Measurements from ENCODE around the gene TENM4. TPM values are rescaled to one million over a fixed set of nuclear protein-coding genes. Genes with fewer than 3 reads are reported as not detected.

Gene TENM4
- polyA plus RNA-seq, 3 donors, result 0.31 to 1.7 TPM; not detected in 1

GRCh38 chr11:78965432-78965831, 475.4 kb downstream of the TENM4 start:
- no peaks in the 10 kb centered on the region for H3K4me1 Mint-ChIP-seq
- no peak overlapping the region for H2AFZ ChIP-seq (ENCODE audit: insufficient read depth, low read depth, low read length, poor library complexity, severe bottlenecking)
- WGBS (ENCODE audit: insufficient coverage), result no CpG with 5 or more reads among the region's 8 CpGs
- peaks cover 0 to 3% (median 0%) of the 10 kb centered on the region in 7 donors for H3K9me3 Mint-ChIP-seq
- no peak overlapping the region for H3K9ac ChIP-seq (ENCODE audit: insufficient read depth, low read length, poor library complexity, severe bottlenecking)
- H3K9me3 ChIP-seq (replicated peaks in 1 of 2; ENCODE audit: control insufficient read depth in 1 of 2, insufficient read depth in 1 of 2, low read length in 2 of 2), result no peaks in the 10 kb centered on the region
- TF ChIP-seq CTCF (IDR thresholded peaks at IDR 0.05), result no peak
- H3K27me3 Mint-ChIP-seq (ENCODE audit: low read depth in 3 of 3), result peaks cover 44 to 74% (median 45%) of the 10 kb centered on the region in 3 donors
- no peak overlapping the region for H3K4me3 ChIP-seq (replicated peaks in 1 of 3; ENCODE audit: low read depth in 2 of 3, low read length in 3 of 3)
- H3K36me3 ChIP-seq (replicated peaks in 1 of 2; ENCODE audit: control insufficient read depth in 1 of 2, insufficient read depth in 2 of 2, low read length in 2 of 2), result no peaks in the 10 kb centered on the region
- peaks cover 23 to 54% of the 10 kb centered on the region in 2 donors for H3K27me3 ChIP-seq (ENCODE audit: control insufficient read depth in 2 of 2, insufficient read depth in 2 of 2, low read length in 2 of 2)
- DNase-seq, result no peak
- H3K4me1 ChIP-seq (ENCODE audit: control insufficient read depth in 1 of 2, insufficient read depth in 2 of 2, low read length in 2 of 2), result no peaks in the 10 kb centered on the region
- H3K36me3 Mint-ChIP-seq, result no peaks in the 10 kb centered on the region
- no peak overlapping the region for H3K4me3 Mint-ChIP-seq
- intact Hi-C loops (cut with micrococcal nuclease), result loop anchor here in 1 of 2 donors (10.0 kb wide), 1 partner anchor 321 kb away; no protein-coding TSS in a partner anchor
- H3K4me2 ChIP-seq (replicated peaks; ENCODE audit: extremely low read depth, low read length, poor library complexity, severe bottlenecking), result no peak overlapping the region
- no peaks in the 10 kb centered on the region for H3K79me2 ChIP-seq (ENCODE audit: insufficient read depth, low read length)
- no peak overlapping the region for H3K27ac Mint-ChIP-seq
- H3K27ac ChIP-seq (ENCODE audit: low read depth in 1 of 2, low read length in 2 of 2), result no peak overlapping the region
- H4K20me1 ChIP-seq (ENCODE audit: insufficient read depth, low read length), result no peaks in the 10 kb centered on the region

GRCh38 chr11:78961937-78962701, 478.7 kb downstream of the TENM4 start:
- WGBS (ENCODE audit: insufficient coverage), result 6% methylated on average over 25 of the region's 36 CpGs
- H3K79me2 ChIP-seq (ENCODE audit: insufficient read depth, low read length), result no peaks in the 10 kb centered on the region
- Mint-ChIP-seq H3K4me3 (peak overlapping the region in 1 of 2 donors; percentile 68), H3K36me3 (no peaks in the 10 kb centered on the region), H3K27ac (peak overlapping the region in 1 of 7 donors; percentile 71), H3K27me3 (ENCODE audit: low read depth in 3 of 3) (peaks cover 48 to 88% (median 53%) of the 10 kb centered on the region in 3 donors), H3K4me1 (no peaks in the 10 kb centered on the region), H3K9me3 (peaks cover 0 to 3% (median 0%) of the 10 kb centered on the region in 7 donors)
- H3K9me3 ChIP-seq (replicated peaks in 1 of 2; ENCODE audit: control insufficient read depth in 1 of 2, insufficient read depth in 1 of 2, low read length in 2 of 2), result no peaks in the 10 kb centered on the region
- peaks cover 31 to 62% of the 10 kb centered on the region in 2 donors for H3K27me3 ChIP-seq (ENCODE audit: control insufficient read depth in 2 of 2, insufficient read depth in 2 of 2, low read length in 2 of 2)
- H3K36me3 ChIP-seq (replicated peaks in 1 of 2; ENCODE audit: control insufficient read depth in 1 of 2, insufficient read depth in 2 of 2, low read length in 2 of 2), result no peaks in the 10 kb centered on the region
- H3K4me2 ChIP-seq (replicated peaks; ENCODE audit: extremely low read depth, low read length, poor library complexity, severe bottlenecking), result no peak overlapping the region
- H4K20me1 ChIP-seq (ENCODE audit: insufficient read depth, low read length), result no peaks in the 10 kb centered on the region
- no peak for TF ChIP-seq CTCF (IDR thresholded peaks at IDR 0.05)
- H3K4me1 ChIP-seq (ENCODE audit: control insufficient read depth in 1 of 2, insufficient read depth in 2 of 2, low read length in 2 of 2), result no peaks in the 10 kb centered on the region
- no peak overlapping the region for H3K9ac ChIP-seq (ENCODE audit: insufficient read depth, low read length, poor library complexity, severe bottlenecking)
- intact Hi-C loops (cut with micrococcal nuclease), result loop anchor here in 1 of 2 donors (10.0 kb wide), 1 partner anchor 317 kb away; no protein-coding TSS in a partner anchor
- H3K4me3 ChIP-seq (replicated peaks in 1 of 3; ENCODE audit: low read depth in 2 of 3, low read length in 3 of 3), result no peak overlapping the region
- peak in 1 of 3 donors; percentile 7 for DNase-seq
- no peak overlapping the region for H3K27ac ChIP-seq (ENCODE audit: low read depth in 1 of 2, low read length in 2 of 2)
- no peak overlapping the region for H2AFZ ChIP-seq (ENCODE audit: insufficient read depth, low read depth, low read length, poor library complexity, severe bottlenecking)

Data from CD14-positive monocyte (primary cell).